ENCODE measurements around the gene TESMIN. TPM values are rescaled to one million over a fixed set of nuclear protein-coding genes. Genes with fewer than 3 reads are reported as not detected.

Gene TESMIN
- total RNA-seq, 2 experiments from 2014 or later, result 7.8 to 8.1 TPM

GRCh38 chr11:68721075-68721474 is 30.2 kb downstream of the TESMIN start:
- CTCF ChIA-PET, result no interaction called here
- Mint-ChIP-seq H3K27me3 (peaks cover 15% of the 10 kb centered on the region), H3K9me3 (peaks cover 7% of the 10 kb centered on the region), H3K4me1 (no peaks in the 10 kb centered on the region), H3K36me3 (ENCODE audit: low read depth) (no peaks in the 10 kb centered on the region), H3K4me3 (no peak overlapping the region), H3K27ac (no peak overlapping the region)
- POLR2A ChIA-PET, result no interaction called here
- no peak for DNase-seq

DNA sequence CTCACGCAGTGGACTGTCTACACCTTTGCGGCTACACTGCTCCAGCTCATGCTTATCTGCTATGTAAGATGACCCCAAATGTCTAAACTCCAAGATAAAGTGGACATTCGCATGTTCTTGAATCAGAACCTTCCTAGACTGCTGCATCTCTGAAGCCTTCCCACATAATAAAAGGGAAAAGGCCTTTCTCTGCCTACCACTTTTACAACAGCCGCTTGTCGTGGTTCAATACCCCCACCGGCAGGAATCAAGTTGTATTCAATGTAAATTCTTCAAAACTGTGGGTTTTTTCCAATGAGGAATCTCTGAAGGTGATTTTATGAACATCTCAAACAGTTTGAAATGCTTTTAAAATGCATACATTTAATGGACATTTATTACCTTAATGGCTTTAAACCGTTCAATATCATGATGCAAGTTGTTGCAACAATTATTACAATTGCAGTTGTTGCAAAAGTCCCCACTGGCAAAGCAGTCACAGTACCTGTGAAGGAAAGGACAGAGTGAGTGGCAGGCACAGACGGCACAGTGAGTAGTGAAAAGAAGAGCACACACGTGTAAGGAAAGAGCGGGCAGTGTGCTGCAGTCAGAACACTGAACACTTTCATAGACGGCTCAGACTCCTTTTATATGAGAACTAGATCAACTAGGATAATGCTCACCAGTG is 35.7 kb downstream of the TESMIN start:
- POLR2A ChIA-PET, result no interaction called here
- no peak overlapping the region for H3K27ac Mint-ChIP-seq
- peaks cover 13% of the 10 kb centered on the region for H3K27me3 Mint-ChIP-seq
- H3K4me1 Mint-ChIP-seq, result no peaks in the 10 kb centered on the region
- H3K4me3 Mint-ChIP-seq, result no peak overlapping the region
- H3K9me3 Mint-ChIP-seq, result peaks cover 7% of the 10 kb centered on the region
- CTCF ChIA-PET, result interaction anchor here (1.2 kb wide), 1 partner anchor 10 kb away, joined by 3 read pairs; no protein-coding TSS in a partner anchor
- H3K36me3 Mint-ChIP-seq (ENCODE audit: low read depth), result no peaks in the 10 kb centered on the region
- no peak for DNase-seq

DNA sequence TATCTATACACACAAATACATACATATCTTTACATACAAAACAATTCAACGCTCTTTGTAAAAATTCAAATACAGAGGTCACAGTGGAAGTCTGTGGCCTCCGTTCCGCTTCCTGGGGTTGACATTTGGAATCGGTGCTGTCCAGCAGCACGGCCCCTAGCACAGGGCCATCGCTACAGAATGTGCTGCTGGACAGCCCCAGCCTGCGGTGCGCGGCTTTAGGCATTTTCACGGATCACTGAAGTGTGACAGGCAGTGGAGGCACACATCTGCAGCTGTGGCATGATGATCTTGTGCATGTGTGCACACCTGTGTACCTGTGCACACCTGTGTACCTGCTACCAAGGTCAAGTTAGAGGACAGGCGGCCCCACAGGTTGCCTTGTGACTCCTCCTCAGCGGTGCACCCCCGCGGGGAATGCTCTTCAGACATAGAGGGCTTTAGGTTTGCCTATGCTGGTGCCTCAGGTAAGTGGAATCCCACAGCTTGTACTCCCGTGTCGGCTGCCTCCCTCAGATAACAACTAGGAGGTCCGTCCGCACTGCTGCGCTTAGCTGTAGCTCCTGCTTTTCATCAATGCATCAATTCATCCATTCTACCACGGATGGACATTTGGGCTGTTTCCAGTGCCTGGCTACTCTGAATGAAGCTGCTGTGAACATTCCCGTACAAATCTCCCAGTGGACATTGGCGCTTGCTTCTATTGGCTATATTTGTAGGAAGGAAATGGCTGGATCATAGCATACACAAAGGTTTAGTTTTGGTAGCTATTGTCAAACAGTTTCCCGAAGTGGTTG is 37.1 kb downstream of the TESMIN start:
- Mint-ChIP-seq H3K4me1 (no peaks in the 10 kb centered on the region), H3K36me3 (ENCODE audit: low read depth) (no peaks in the 10 kb centered on the region), H3K4me3 (no peak overlapping the region), H3K9me3 (peaks cover 3% of the 10 kb centered on the region), H3K27ac (no peak overlapping the region), H3K27me3 (peaks cover 3% of the 10 kb centered on the region)
- CTCF ChIA-PET, result interaction anchor here (1.2 kb wide), 1 partner anchor 9 kb away, joined by 3 read pairs; no protein-coding TSS in a partner anchor
- DNase-seq, result no peak
- POLR2A ChIA-PET, result no interaction called here

DNA sequence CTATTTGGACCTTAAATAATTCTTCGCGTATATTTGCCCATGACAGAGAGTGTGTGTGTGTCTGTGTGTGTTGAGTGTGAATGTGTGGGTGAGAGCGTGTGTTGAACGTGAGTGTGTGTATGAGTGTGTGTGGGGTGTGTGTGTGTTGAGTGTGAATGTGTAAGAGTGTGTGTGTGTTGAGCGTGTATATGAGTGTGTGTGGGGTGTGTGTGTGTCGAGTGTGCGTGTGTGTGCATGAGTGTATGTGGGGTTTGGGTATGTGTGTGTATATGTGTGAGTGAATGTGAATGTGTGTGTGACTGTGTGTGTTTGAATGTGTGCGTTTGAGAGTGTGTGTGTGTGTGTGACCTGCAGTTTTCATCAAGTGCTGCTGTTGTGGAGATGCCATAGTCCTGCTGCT is 40.2 kb downstream of the TESMIN start:
- H3K27ac Mint-ChIP-seq, result no peak overlapping the region
- H3K4me1 Mint-ChIP-seq, result no peaks in the 10 kb centered on the region
- ChIA-PET CTCF (no interaction called here), POLR2A (no interaction called here)
- H3K4me3 Mint-ChIP-seq, result no peak overlapping the region
- no peaks in the 10 kb centered on the region for H3K9me3 Mint-ChIP-seq
- no peak for DNase-seq
- no peaks in the 10 kb centered on the region for H3K36me3 Mint-ChIP-seq (ENCODE audit: low read depth)
- H3K27me3 Mint-ChIP-seq, result no peaks in the 10 kb centered on the region

DNA sequence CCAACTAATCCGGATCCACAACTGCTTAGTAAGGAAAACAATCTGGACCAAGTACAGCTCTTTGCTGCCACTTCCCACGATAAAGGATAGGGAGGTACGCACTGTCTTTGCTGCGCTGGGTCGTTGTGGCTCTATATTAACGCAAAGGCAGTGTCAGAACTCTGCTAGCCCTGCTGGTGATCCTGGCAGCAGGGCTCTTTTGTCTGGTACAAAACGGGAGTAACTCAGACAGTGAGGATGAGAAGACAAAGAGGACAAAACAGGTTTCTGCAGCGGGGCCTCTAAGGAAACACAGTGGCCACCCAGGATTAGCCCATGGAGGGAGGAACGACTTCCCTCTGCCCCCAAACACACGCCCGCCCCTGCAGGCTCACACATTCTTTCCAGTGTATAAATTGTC is 40.9 kb downstream of the TESMIN start:
- ChIA-PET POLR2A (no interaction called here), CTCF (no interaction called here)
- Mint-ChIP-seq H3K9me3 (no peaks in the 10 kb centered on the region), H3K4me3 (no peak overlapping the region), H3K27ac (no peak overlapping the region), H3K27me3 (no peaks in the 10 kb centered on the region), H3K36me3 (ENCODE audit: low read depth) (no peaks in the 10 kb centered on the region), H3K4me1 (no peaks in the 10 kb centered on the region)
- no peak for DNase-seq

GRCh38 chr11:68709062-68709461 is 42.3 kb downstream of the TESMIN start:
- no peaks in the 10 kb centered on the region for H3K36me3 Mint-ChIP-seq (ENCODE audit: low read depth)
- no peaks in the 10 kb centered on the region for H3K9me3 Mint-ChIP-seq
- no peaks in the 10 kb centered on the region for H3K27me3 Mint-ChIP-seq
- POLR2A ChIA-PET, result no interaction called here
- CTCF ChIA-PET, result interaction anchor here (1.5 kb wide), 1 partner anchor 19 kb away, joined by 3 read pairs; no protein-coding TSS in a partner anchor
- no peak overlapping the region for H3K27ac Mint-ChIP-seq
- H3K4me3 Mint-ChIP-seq, result no peak overlapping the region
- no peaks in the 10 kb centered on the region for H3K4me1 Mint-ChIP-seq
- DNase-seq, result no peak

- no peak for DNase-seq
- ChIA-PET POLR2A (no interaction called here), CTCF (no interaction called here)
- no peak overlapping the region for H3K4me3 Mint-ChIP-seq
- no peaks in the 10 kb centered on the region for H3K4me1 Mint-ChIP-seq
- H3K27ac Mint-ChIP-seq, result no peak overlapping the region
- H3K9me3 Mint-ChIP-seq, result no peaks in the 10 kb centered on the region
- H3K36me3 Mint-ChIP-seq (ENCODE audit: low read depth), result no peaks in the 10 kb centered on the region
- peaks cover 7% of the 10 kb centered on the region for H3K27me3 Mint-ChIP-seq
These were observed 43.8 kb downstream of the TESMIN start for GRCh38 chr11:68707527-68707926.

- H3K9me3 Mint-ChIP-seq, result no peaks in the 10 kb centered on the region
- H3K4me1 Mint-ChIP-seq, result no peaks in the 10 kb centered on the region
- no peak for DNase-seq
- H3K27me3 Mint-ChIP-seq, result peaks cover 12% of the 10 kb centered on the region
- H3K36me3 Mint-ChIP-seq (ENCODE audit: low read depth), result no peaks in the 10 kb centered on the region
- CTCF ChIA-PET, result interaction anchor here (0.9 to 1.1 kb wide), 2 partner anchors 10 to 12 kb away, joined by 3 read pairs; no protein-coding TSS in a partner anchor
- POLR2A ChIA-PET, result no interaction called here
- no peak overlapping the region for H3K27ac Mint-ChIP-seq
- H3K4me3 Mint-ChIP-seq, result no peak overlapping the region
These were observed 46.4 kb downstream of the TESMIN start for GRCh38 chr11:68704887-68705286.

- H3K4me3 Mint-ChIP-seq, result no peak overlapping the region
- POLR2A ChIA-PET, result no interaction called here
- CTCF ChIA-PET, result no interaction called here
- H3K27me3 Mint-ChIP-seq, result peaks cover 28% of the 10 kb centered on the region
- H3K27ac Mint-ChIP-seq, result no peak overlapping the region
- H3K36me3 Mint-ChIP-seq (ENCODE audit: low read depth), result no peaks in the 10 kb centered on the region
- no peak for DNase-seq
- no peaks in the 10 kb centered on the region for H3K4me1 Mint-ChIP-seq
- no peaks in the 10 kb centered on the region for H3K9me3 Mint-ChIP-seq
These were observed 52.3 kb downstream of the TESMIN start for GRCh38 chr11:68698993-68699392.

- Mint-ChIP-seq H3K4me1 (peaks cover 10% of the 10 kb centered on the region), H3K27me3 (peaks cover 27% of the 10 kb centered on the region), H3K27ac (no peak overlapping the region), H3K36me3 (ENCODE audit: low read depth) (no peaks in the 10 kb centered on the region), H3K9me3 (no peaks in the 10 kb centered on the region), H3K4me3 (no peak overlapping the region)
- DNase-seq, result no peak
- ChIA-PET POLR2A (no interaction called here), CTCF (interaction anchor here (0.7 kb wide), 1 partner anchor 11 kb away, joined by 3 read pairs; no protein-coding TSS in a partner anchor)
These were observed 55.8 kb downstream of the TESMIN start for GRCh38 chr11:68695531-68695930.

GRCh38 chr11:68694431-68695297 is 56.7 kb downstream of the TESMIN start:
- ChIA-PET POLR2A (no interaction called here), CTCF (no interaction called here)
- Mint-ChIP-seq H3K9me3 (no peaks in the 10 kb centered on the region), H3K27ac (no peak overlapping the region), H3K36me3 (ENCODE audit: low read depth) (no peaks in the 10 kb centered on the region), H3K27me3 (peaks cover 33% of the 10 kb centered on the region), H3K4me1 (peaks cover 19% of the 10 kb centered on the region), H3K4me3 (no peak overlapping the region)
- DNase-seq, result no peak

DNA sequence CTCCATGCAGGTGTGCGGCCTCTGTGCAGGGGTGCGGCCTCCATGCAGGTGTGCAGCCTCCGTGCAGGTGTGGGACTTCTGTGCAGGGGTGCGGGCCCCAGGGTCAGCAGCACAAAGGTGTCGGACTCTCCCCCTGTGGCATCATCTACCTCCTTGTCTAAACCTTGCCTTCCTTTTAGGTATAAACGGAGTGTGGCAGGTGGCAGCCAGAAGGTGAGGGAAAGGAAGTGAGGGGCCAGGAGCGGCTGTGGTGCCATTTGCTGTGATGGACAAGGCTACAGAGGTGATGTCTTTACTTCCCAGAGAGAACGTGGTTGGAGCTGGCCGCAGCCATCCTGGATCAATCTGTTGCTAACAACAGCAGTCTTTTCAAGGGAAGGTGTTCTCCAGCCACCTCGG is 57.8 kb downstream of the TESMIN start:
- ChIA-PET CTCF (no interaction called here), POLR2A (no interaction called here)
- Mint-ChIP-seq H3K9me3 (no peaks in the 10 kb centered on the region), H3K27me3 (peaks cover 38% of the 10 kb centered on the region), H3K4me3 (no peak overlapping the region), H3K36me3 (ENCODE audit: low read depth) (no peaks in the 10 kb centered on the region), H3K27ac (no peak overlapping the region), H3K4me1 (peaks cover 20% of the 10 kb centered on the region)
- DNase-seq, result no peak

Measured in activated CD4-positive, alpha-beta T cell treated with anti-CD3 and anti-CD28 coated beads, Interleukin-2, amount 10 ng/mL, durations not matched to agents 7 days and 5 days (primary cell).